Measurements from ENCODE around the gene CYP3A4. TPM values are rescaled to one million over a fixed set of nuclear protein-coding genes. Genes with fewer than 3 reads are reported as not detected.

CYP3A4 gene
- total RNA-seq, 1 experiment from 2014 or later: not detected

GRCh38 chr7:99827040-99827778 lies 43.2 kb upstream of the CYP3A4 start:
- Histone ChIP-seq H3K9me2 (replicated peaks; ENCODE audit: low read length) (no peaks in the 10 kb centered on the region), H3K27me3 (ENCODE audit: low read length) (peaks cover 28% of the 10 kb centered on the region), H3K36me3 (ENCODE audit: low read depth, low read length) (no peaks in the 10 kb centered on the region), H3K9ac (ENCODE audit: low read length) (no peak overlapping the region), H2AFZ (ENCODE audit: low read length) (no peak overlapping the region), H4K20me1 (ENCODE audit: low read length) (no peaks in the 10 kb centered on the region), H3K79me2 (ENCODE audit: low read length) (no peaks in the 10 kb centered on the region), H3K4me3 (ENCODE audit: low read length) (no peak overlapping the region), H3K4me2 (ENCODE audit: low read length) (no peak overlapping the region), H3F3A (ENCODE audit: low read length, unreplicated experiment) (no peaks in the 10 kb centered on the region), H3K27ac (ENCODE audit: low read length) (no peak overlapping the region), H3K9me3 (ENCODE audit: low read length) (no peaks in the 10 kb centered on the region), H3K4me1 (ENCODE audit: insufficient read depth, low read length) (no peaks in the 10 kb centered on the region)
- ATAC-seq: no peak
- TF ChIP-seq EZH2 (IDR thresholded peaks at IDR 0.05; ENCODE audit: low read length, unreplicated experiment) (no peak), EZH2phosphoT487 (IDR thresholded peaks at IDR 0.05; ENCODE audit: borderline replicate concordance, low read length) (no peak), CTCF (conservative IDR thresholded peaks at IDR 0.05; ENCODE audit: low read depth, low read length) (no peak)
- intact Hi-C loops (cut with micrococcal nuclease): loop anchor here (10.0 kb wide), 1 partner anchor 1552 kb away; no protein-coding TSS in a partner anchor
- peak; percentile 19 for DNase-seq
- CTCF ChIA-PET: no interaction called here
- BruUV-seq (replicated peaks): no TSS peak
- POLR2A ChIA-PET (ENCODE audit: unreplicated experiment): no interaction called here

DNA sequence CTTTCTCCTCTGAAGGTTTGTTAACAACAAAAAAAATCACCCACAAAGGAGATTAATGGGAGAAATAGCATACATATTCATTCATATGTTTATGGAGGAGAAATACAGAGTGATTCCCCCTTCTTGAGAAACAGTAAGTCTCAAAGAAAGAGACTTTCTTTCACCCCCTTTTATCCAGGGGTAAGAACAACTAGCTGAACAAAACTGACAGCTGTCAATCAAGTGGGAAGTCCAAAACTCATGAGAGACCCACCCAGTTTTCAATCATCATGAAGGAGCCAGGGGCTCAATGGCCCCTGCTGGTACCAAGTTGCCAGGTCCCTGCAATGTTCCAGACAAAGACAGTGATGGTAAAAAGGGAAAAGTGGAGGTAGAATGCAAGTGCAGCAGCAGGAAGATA lies 41.9 kb upstream of the CYP3A4 start:
- ChIA-PET CTCF (no interaction called here), POLR2A (ENCODE audit: unreplicated experiment) (no interaction called here)
- DNase-seq (no peak), ATAC-seq (no peak)
- Histone ChIP-seq H3K27ac (ENCODE audit: low read length) (no peak overlapping the region), H3F3A (ENCODE audit: low read length, unreplicated experiment) (no peaks in the 10 kb centered on the region), H3K9me2 (replicated peaks; ENCODE audit: low read length) (no peaks in the 10 kb centered on the region), H3K4me3 (ENCODE audit: low read length) (no peak overlapping the region), H3K4me1 (ENCODE audit: insufficient read depth, low read length) (no peaks in the 10 kb centered on the region), H3K36me3 (ENCODE audit: low read depth, low read length) (no peaks in the 10 kb centered on the region), H3K79me2 (ENCODE audit: low read length) (no peaks in the 10 kb centered on the region), H3K9me3 (ENCODE audit: low read length) (no peaks in the 10 kb centered on the region), H3K9ac (ENCODE audit: low read length) (no peak overlapping the region), H3K27me3 (ENCODE audit: low read length) (peaks cover 25% of the 10 kb centered on the region), H4K20me1 (ENCODE audit: low read length) (no peaks in the 10 kb centered on the region), H3K4me2 (ENCODE audit: low read length) (no peak overlapping the region), H2AFZ (ENCODE audit: low read length) (no peak overlapping the region)
- no peak for TF ChIP-seq CTCF (conservative IDR thresholded peaks at IDR 0.05; ENCODE audit: low read depth, low read length)
- no peak for TF ChIP-seq EZH2 (IDR thresholded peaks at IDR 0.05; ENCODE audit: low read length, unreplicated experiment)
- no peak for TF ChIP-seq EZH2phosphoT487 (IDR thresholded peaks at IDR 0.05; ENCODE audit: borderline replicate concordance, low read length)
- intact Hi-C loops (cut with micrococcal nuclease): loop anchor here (10.0 kb wide), 1 partner anchor 1551 kb away; no protein-coding TSS in a partner anchor
- BruUV-seq (replicated peaks): no TSS peak

DNA sequence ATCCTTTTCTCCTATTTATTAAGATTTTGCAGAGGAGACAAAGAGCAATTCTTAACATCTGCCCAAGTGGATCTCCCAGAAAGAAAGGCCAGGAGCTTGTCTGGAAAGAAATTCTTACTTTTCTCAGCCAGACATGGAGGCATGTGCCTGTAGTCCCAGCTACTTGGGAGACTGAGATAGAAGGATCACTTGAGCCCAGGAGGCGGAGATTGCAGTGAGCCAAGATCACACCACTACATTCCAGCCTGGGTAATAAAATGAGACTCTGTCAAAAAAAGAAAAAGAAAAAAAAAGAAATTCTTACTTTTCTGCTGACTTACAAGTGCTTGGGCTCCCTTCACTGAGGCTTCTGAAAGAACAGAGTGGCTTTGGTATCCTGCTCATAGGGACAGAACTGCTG lies 41.5 kb upstream of the CYP3A4 start:
- CTCF ChIA-PET: no interaction called here
- no TSS peak for BruUV-seq (replicated peaks)
- no peak for ATAC-seq

More for the DNA sequence above, 41.5 kb upstream of the CYP3A4 start:
- no peaks in the 10 kb centered on the region for H3K9me3 ChIP-seq (ENCODE audit: low read length)
- H3F3A ChIP-seq (ENCODE audit: low read length, unreplicated experiment): no peaks in the 10 kb centered on the region
- H3K9ac ChIP-seq (ENCODE audit: low read length): no peak overlapping the region
- H2AFZ ChIP-seq (ENCODE audit: low read length): no peak overlapping the region
- H3K4me3 ChIP-seq (ENCODE audit: low read length): no peak overlapping the region
- H3K79me2 ChIP-seq (ENCODE audit: low read length): no peaks in the 10 kb centered on the region
- no peak for DNase-seq
- intact Hi-C loops (cut with micrococcal nuclease): loop anchor here (10.0 kb wide), 1 partner anchor 1551 kb away; no protein-coding TSS in a partner anchor
- H3K4me2 ChIP-seq (ENCODE audit: low read length): no peak overlapping the region
- no peaks in the 10 kb centered on the region for H3K9me2 ChIP-seq (replicated peaks; ENCODE audit: low read length)
- H3K4me1 ChIP-seq (ENCODE audit: insufficient read depth, low read length): no peaks in the 10 kb centered on the region
- no peaks in the 10 kb centered on the region for H3K36me3 ChIP-seq (ENCODE audit: low read depth, low read length)
- peaks cover 21% of the 10 kb centered on the region for H3K27me3 ChIP-seq (ENCODE audit: low read length)
- TF ChIP-seq EZH2 (IDR thresholded peaks at IDR 0.05; ENCODE audit: low read length, unreplicated experiment) (no peak), EZH2phosphoT487 (IDR thresholded peaks at IDR 0.05; ENCODE audit: borderline replicate concordance, low read length) (no peak), CTCF (conservative IDR thresholded peaks at IDR 0.05; ENCODE audit: low read depth, low read length) (no peak)
- no peaks in the 10 kb centered on the region for H4K20me1 ChIP-seq (ENCODE audit: low read length)
- POLR2A ChIA-PET (ENCODE audit: unreplicated experiment): no interaction called here
- no peak overlapping the region for H3K27ac ChIP-seq (ENCODE audit: low read length)
